Adrenal gland (tissue), 12 donors: ENCODE results near the gene PSMD3. TPM values are rescaled to one million over a fixed set of nuclear protein-coding genes. Genes with fewer than 3 reads are reported as not detected.

Experiments
- DNase-seq, 7 donors: peaks; one replicate each; pipeline ENCODE4 v3.0.0-alpha.2; 2019 to 2020
- H3K27ac ChIP-seq, 5 donors: fragments of 200-600 bp; sonication (generic) in 4 of 5; 1 replicate in 3 of 5; 2 replicates in 2 of 5; pipeline versions ENCODE4 v1.5.1 to v1.8.0; 2016 to 2020; ENCODE audit warnings: mild to moderate bottlenecking in 1 of 5
- H3K27me3 ChIP-seq: fragments of 200-600 bp; 2 replicates; pipeline ENCODE4 v1.8.0; 2021
- H3K36me3 ChIP-seq, 2 donors: fragments of 200-600 bp; replicated peaks in 1 of 2; 1 replicate in 1 of 2; 2 replicates in 1 of 2; pipeline versions ENCODE4 v1.5.1 to v1.8.0; 2018 to 2022
- H3K4me1 ChIP-seq, 2 donors: fragments of 200-600 bp; replicated peaks in 1 of 2; 1 replicate in 1 of 2; 2 replicates in 1 of 2; pipeline versions ENCODE4 v1.5.1 to v1.8.0; 2018 to 2021
- H3K4me3 ChIP-seq, 4 donors: fragments of 200-600 bp; sonication (generic) in 3 of 4; one replicate each; pipeline ENCODE4 v1.5.1; 2016 to 2018
- H3K9me3 ChIP-seq, 3 donors: fragments of 200-600 bp; sonication (generic) in 1 of 3; replicated peaks in 1 of 3; 1 replicate in 2 of 3; 2 replicates in 1 of 3; pipeline versions ENCODE4 v1.5.1 to v1.8.0; 2016 to 2021
- CTCF ChIP-seq, 6 experiments: fragments of 450-650 bp in 4 of 6; fragments of 200-600 bp in 2 of 6; sonication (generic) in 1 of 6; IDR thresholded peaks; 1 replicate in 5 of 6; 2 replicates in 1 of 6; pipeline versions ENCODE4 v1.5.1 to v1.8.0; 2016 to 2021; ENCODE audit warnings: antibody characterized with exemption in 6 of 6, mild to moderate bottlenecking in 2 of 6, moderate library complexity in 1 of 6
- POLR2A ChIP-seq, 2 donors: fragments of 450-650 bp; IDR thresholded peaks; one replicate each; pipeline ENCODE4 v1.6.1; 2017; ENCODE audit warnings: antibody characterized with exemption in 2 of 2, mild to moderate bottlenecking in 2 of 2, moderate library complexity in 1 of 2
- WGBS, 4 donors: extraction: QIAGEN DNeasy Blood & Tissue Kit in 2 of 4; methylation state at CpG; one replicate each; pipeline versions ENCODE4 v1.1.5 to v1.1.7; 2013 to 2017; 5-methylcytosine and 5-hydroxymethylcytosine counted together
- intact Hi-C, 2 donors: fragments of 100-400 bp; cut with DNase I; formaldehyde crosslinking; loops; one replicate each; pipeline versions ENCODE4 v1.14.1 to v1.15.0; 2022 to 2023
- polyA plus RNA-seq, 3 donors: library from polyadenylated mRNA; stranded (reverse); fragments of 200-250 nt in 2 of 3; fragments of 350-450 nt in 1 of 3; fragmentation: Illumina TruSeq in 1 of 3; extraction: RNeasy Lipid Tissue Mini Kit (QIAGEN cat#74804) in 1 of 3; gene quantifications; one replicate each; pipeline ENCODE4 v1.2.3, GENCODE V29; 2013 to 2014
- total RNA-seq, 9 donors: library from RNA; depleted of rRNA in 4 of 9; stranded (reverse); fragments of >200 nt in 4 of 9; fragments of 120-200 nt in 1 of 9; fragmentation: NEBNext Ultra II Directional in 1 of 9; extraction: Animal tissue kit (Norgen Biotek cat#: 25700) in 1 of 9; gene quantifications; one replicate each; pipeline versions ENCODE4 v1.1.0 to v1.2.4, GENCODE V29; 2013 to 2023
- donor health status: healthy with polysubstance abuse.
- donor health status: Bipolar disorder and iron deficiency.
- donor health status: DM: yes; HTN: yes; CAD: no.
- donor health status: DM: no; HTN: no; CAD: no.
- donor health status: DM: no; HTN: no; CAD: no.
- donor health status: DM: yes; HTN: yes; CAD: no.

The PSMD3 gene
- total and polyA plus RNA-seq, 12 donors: 42.8 to 123 (median 97.3) TPM

GRCh38 chr17:39963829-39964228 is 16.8 kb upstream of the PSMD3 start:
- no peak overlapping the region for H3K27ac ChIP-seq
- no peak overlapping the region for H3K4me3 ChIP-seq
- DNase-seq: no peak
- no peaks in the 10 kb centered on the region for H3K9me3 ChIP-seq
- H3K36me3 ChIP-seq: no peaks in the 10 kb centered on the region
- WGBS, 4 donors: 74 to 79% (median 77%) methylated on average over 6 of the region's 6 CpGs
- H3K4me1 ChIP-seq: no peaks in the 10 kb centered on the region
- no peak for TF ChIP-seq POLR2A (IDR thresholded peaks at IDR 0.05)
- no peak for TF ChIP-seq CTCF (IDR thresholded peaks at IDR 0.05)
- intact Hi-C loops: no loop called here
- no peaks in the 10 kb centered on the region for H3K27me3 ChIP-seq

- Histone ChIP-seq H3K36me3 (no peaks in the 10 kb centered on the region), H3K4me1 (no peaks in the 10 kb centered on the region), H3K27ac (no peak overlapping the region), H3K27me3 (no peaks in the 10 kb centered on the region), H3K4me3 (no peak overlapping the region), H3K9me3 (no peaks in the 10 kb centered on the region)
- no peak for TF ChIP-seq CTCF (IDR thresholded peaks at IDR 0.05)
- TF ChIP-seq POLR2A (IDR thresholded peaks at IDR 0.05): no peak
- WGBS, 4 donors: 51 to 62% (median 56%) methylated on average over 8 of the region's 8 CpGs
- no peak for DNase-seq
- intact Hi-C loops: no loop called here
These were observed 15.4 kb upstream of the PSMD3 start for GRCh38 chr17:39965017-39965699.

- 81 to 86% (median 83%) methylated on average over 6 of the region's 6 CpGs for WGBS, 4 donors
- Histone ChIP-seq H3K4me1 (no peaks in the 10 kb centered on the region), H3K4me3 (no peak overlapping the region), H3K36me3 (no peaks in the 10 kb centered on the region), H3K27ac (peak overlapping the region in 2 of 5 donors; percentile 54 to 64), H3K27me3 (no peaks in the 10 kb centered on the region), H3K9me3 (no peaks in the 10 kb centered on the region)
- TF ChIP-seq CTCF (IDR thresholded peaks at IDR 0.05): no peak
- TF ChIP-seq POLR2A (IDR thresholded peaks at IDR 0.05): no peak
- no peak for DNase-seq
- intact Hi-C loops: no loop called here
These were observed 13.8 kb upstream of the PSMD3 start for GRCh38 chr17:39966771-39967170.

GRCh38 chr17:39968761-39969160 is 11.8 kb upstream of the PSMD3 start:
- intact Hi-C loops: no loop called here
- no peaks in the 10 kb centered on the region for H3K9me3 ChIP-seq
- no peak overlapping the region for H3K4me3 ChIP-seq
- 77 to 82% (median 79%) methylated on average over 2 of the region's 2 CpGs for WGBS, 4 donors
- no peaks in the 10 kb centered on the region for H3K36me3 ChIP-seq
- no peaks in the 10 kb centered on the region for H3K4me1 ChIP-seq
- H3K27ac ChIP-seq: peak overlapping the region in 2 of 5 donors; percentile 21 to 34
- DNase-seq: no peak
- TF ChIP-seq POLR2A (IDR thresholded peaks at IDR 0.05): no peak
- no peak for TF ChIP-seq CTCF (IDR thresholded peaks at IDR 0.05)
- H3K27me3 ChIP-seq: no peaks in the 10 kb centered on the region
